GM19324 (cell line): Measurements from ENCODE around the gene NOG.

Experiments
- ATAC-seq: cut with Tn5 transposase; IDR thresholded peaks from one replicate; pipeline ENCODE4 v1.9.1; 2021; ENCODE audit warnings: mild to moderate bottlenecking, moderate library complexity; ENCODE audit not compliant: unreplicated experiment, low FRiP score

Gene NOG

DNA sequence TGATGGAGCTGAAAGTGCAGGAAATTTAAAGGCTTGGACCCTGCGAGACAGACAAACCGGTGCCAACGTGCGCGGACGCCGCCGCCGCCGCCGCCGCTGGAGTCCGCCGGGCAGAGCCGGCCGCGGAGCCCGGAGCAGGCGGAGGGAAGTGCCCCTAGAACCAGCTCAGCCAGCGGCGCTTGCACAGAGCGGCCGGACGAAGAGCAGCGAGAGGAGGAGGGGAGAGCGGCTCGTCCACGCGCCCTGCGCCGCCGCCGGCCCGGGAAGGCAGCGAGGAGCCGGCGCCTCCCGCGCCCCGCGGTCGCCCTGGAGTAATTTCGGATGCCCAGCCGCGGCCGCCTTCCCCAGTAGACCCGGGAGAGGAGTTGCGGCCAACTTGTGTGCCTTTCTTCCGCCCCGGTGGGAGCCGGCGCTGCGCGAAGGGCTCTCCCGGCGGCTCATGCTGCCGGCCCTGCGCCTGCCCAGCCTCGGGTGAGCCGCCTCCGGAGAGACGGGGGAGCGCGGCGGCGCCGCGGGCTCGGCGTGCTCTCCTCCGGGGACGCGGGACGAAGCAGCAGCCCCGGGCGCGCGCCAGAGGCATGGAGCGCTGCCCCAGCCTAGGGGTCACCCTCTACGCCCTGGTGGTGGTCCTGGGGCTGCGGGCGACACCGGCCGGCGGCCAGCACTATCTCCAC lies at the start of gene NOG:
Gene NOG (plus strand): TSS at position 54 of the 674 bp plus-strand sequence. CDS start 525 bp downstream, at position 579.
- no peak for ATAC-seq

DNA sequence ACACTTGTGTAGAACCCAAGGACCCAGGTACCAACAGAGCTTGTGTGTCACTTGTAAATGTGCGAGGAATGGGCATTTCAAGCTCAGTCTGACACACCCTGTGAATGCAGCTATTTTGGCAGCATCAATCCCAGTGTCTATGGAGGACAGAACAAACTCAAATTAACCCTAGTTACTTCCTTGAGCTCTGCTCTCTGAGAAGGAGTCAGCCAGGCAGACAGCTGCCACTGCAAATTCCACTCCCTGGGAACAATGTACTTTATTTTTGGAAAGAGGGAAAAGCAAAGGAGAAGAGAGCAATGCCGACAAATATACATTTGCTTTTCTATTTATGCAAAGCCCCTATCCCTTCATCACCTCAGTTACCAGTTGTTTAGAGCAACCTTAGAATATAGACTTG lies 48.4 kb upstream of the NOG start:
- ATAC-seq = no peak

DNA sequence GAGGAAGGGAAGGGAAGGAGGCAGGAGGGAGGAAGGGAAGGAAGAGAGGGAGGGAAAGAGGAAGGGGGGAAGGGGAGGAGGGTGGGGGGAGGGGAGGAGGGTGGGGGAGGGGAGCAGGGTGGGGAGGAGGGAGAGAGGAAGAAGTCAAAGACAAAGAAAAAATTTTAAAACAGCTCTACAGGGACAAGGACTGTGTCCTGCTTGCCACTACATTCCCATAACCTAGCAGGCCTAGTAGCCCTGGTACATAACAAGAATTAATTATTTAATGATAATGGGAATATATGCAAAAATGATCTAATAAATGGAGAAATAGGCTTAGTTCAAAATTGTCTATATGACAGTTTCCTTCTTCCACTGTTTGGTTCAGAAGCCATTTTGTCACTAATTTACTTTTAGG lies 47.6 kb upstream of the NOG start:
- ATAC-seq = no peak

DNA sequence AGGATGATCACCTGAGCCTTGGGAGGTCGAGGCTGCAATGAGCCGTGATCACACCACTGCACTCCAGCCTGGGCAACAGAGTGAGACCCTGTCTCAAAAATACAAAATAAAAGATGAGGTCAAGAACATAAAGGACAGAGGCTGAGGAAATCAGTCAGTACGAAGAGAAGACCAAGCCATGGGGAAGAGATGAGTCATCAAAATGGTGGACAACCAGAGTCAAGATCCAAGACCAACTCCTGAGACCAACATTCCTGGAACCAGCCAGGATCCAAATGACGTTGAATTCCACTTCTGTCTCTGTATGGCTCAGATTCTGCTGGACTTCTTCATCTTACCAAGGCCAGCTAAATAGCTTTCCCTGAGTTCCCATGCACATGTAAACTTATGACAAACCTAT lies 44.8 kb upstream of the NOG start:
- no peak for ATAC-seq

DNA sequence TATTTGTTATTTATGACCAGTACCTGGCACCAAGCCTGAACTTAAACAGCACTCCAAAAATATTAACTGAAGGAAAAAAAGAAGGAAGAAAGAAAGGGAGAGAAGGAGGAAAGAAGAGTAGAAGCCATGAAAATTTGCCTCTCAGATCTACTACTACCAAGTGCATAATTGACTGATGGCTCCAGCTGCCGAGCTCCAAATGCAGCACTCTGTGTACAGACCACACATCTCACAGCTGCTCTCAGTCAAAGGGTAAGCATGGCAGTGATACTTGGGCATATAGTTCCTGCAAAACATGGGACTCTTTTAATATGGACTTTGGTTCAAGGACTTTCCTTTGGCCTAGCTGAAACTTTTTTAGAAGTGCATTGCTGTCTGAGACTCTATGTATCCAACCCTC lies 44.0 kb upstream of the NOG start:
- ATAC-seq = no peak

DNA sequence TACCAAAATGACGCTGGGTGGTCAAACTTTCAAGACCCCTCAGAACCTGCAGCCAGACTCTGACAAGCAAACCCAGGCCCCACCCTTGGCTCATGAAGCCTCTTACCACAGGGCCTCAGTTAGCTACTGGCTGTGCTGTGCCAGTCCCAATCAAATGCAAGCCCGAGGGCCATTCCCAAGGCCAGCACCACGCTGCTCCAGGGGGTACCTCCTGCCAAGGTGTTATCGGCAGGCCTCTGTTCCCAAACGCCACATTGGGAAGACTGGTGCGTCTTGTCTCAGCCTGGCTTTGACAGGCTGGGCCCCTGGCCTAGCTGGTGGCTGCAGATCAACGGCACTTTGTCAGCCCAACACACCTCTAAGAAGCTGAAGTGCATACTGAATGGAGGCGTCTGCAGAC lies 35.8 kb upstream of the NOG start:
- no peak for ATAC-seq

DNA sequence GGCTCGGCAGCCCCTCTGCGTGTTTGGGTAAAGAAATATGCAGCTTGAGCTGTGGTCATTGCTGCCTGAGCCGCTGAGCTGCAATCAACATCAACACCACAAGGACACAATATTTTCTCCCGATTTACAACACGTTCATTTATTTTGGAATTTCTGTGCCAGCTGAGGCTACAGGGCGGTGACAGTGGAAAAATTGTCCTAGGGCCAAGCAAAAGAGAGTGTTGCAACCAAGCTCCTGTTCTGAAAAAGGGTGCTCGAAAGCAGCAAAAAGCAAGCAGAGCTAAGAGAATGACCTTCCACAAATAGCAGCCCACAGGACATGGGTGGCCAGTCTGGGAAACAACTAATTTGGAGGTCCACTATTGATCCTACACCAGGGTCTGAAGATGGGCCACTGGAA lies 35.4 kb upstream of the NOG start:
- no peak for ATAC-seq

DNA sequence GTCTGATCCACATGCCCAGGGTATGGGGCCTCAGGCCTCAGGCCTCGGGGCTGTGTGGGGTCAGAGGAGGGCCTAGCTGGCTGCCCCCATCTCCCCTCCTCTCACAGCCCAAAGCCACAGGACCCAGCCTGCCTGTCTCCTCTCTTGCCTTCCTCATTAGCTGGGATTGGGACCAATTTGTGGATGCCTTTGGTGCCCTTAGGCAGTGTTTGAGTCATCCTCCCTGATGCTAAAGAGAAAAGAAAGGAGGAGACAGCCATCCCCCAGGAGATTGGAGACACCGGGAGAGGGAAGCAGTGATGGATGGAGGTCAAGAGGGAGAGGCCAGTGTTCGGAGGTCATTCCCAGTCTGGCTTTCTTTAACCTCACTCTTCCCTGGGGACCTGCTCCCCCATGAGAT lies 23.3 kb upstream of the NOG start:
- no peak for ATAC-seq

DNA sequence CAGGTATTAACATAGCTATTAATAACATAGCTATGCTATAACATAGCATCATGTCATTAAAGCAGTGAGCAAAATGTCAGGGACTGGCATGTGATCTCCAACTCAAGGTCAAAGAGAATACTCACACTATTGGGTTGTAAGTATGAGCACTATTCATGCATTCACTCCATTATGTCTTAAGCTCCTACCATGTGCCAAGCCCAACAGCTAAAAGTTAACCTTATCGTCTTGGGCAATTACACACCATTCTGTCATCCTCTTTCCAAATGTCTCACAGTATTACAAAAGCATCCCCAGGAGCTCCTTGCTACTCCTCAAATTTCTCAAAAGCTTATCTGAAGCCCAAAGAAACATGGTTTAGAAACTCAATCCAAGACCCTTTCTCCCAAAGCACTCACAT lies 22.0 kb upstream of the NOG start:
- no peak for ATAC-seq

DNA sequence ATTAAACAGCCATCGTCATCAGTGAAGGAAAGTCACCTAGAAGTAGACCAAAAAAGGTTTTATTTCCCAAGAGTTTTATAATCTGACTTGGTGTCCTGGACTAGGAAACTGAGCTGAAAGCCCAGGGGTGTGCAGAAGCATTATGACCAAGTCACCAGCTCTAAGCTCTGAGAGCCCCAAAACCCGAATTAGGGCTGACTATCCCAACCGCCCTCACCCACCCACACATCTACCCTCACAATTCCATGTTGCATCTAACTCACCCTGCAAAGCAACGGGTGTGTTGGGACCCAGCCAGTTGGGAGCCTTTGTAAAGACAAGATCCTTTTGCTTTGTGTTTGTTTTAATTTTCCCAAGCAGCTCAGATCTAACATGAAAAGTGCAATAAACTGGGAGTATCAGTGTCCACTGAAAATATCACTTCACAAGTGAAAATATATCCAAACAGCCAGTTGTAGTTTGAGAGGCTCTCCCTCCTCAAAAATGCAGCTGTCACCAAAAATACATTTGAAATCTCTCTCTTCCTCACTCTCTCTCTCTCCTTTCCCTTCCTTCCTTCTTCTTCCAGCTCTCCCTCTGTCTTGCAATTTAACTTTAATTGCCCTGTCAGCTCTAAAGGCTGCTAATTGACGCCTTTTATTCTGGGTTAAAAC lies 16.2 kb upstream of the NOG start:
- no peak for ATAC-seq

DNA sequence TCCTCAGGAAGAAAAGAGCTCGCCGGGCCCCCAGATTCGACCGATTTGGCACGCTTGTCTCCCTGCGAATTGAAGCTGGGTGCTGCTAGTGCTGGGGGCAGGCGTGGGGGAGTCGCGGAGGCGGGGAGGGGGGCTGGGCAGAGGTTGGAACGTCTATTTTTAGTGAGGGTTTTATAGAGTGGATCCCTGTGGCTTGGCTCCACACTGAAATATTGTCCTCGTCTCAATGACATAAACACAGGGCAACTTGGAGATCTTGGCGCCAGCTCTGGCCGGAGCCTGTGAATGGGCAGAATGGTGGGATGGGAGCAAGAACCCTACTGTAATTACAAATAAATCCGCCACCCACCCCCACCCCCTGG lies 15.7 kb upstream of the NOG start:
- no peak for ATAC-seq

DNA sequence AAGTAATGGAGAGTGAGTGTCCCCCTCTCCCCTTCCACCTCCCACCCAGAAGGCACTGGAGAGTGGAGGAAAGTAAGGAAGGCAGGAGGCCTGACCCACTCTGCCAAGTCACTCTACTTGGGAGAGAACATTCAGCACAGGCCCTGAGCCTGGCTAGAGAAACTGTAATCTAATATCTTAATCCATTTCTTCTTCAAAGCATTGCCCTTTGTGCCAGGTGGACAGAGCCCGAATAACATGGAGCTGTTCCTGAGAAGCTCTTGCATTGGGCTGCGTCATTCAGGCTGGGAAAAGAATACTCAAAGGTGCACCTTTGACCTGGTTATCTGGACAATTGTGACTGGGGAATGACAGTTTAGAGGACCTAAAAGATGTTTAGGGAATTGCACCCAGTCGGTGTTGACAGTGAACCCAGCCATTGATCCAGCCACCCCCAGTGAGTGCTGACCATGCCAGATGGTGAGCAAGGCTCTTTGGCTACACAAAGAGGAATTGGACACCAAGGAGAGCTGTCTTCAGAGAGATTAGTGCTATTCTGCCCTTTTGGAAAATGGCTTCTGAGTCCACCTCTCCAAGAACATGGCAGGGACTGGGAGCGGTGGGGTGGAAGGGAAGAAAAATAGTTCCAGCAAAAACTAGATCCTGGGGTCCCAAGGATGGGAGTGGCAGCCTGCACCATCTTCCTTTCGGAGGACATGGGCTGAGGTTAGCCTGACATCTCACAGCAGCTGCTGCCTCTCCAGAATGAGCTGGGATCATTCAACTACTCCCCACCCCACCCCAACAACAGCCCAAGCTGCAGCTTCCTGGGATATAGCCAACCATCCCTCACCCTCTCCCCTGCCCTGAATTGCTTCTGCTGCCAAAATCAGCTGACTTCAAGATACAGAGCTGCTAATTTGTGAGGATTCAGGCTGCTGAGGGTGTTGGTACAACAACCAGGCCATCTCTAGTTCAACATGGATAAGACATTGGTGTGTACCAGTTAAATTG lies 11.6 kb upstream of the NOG start:
- no peak for ATAC-seq

DNA sequence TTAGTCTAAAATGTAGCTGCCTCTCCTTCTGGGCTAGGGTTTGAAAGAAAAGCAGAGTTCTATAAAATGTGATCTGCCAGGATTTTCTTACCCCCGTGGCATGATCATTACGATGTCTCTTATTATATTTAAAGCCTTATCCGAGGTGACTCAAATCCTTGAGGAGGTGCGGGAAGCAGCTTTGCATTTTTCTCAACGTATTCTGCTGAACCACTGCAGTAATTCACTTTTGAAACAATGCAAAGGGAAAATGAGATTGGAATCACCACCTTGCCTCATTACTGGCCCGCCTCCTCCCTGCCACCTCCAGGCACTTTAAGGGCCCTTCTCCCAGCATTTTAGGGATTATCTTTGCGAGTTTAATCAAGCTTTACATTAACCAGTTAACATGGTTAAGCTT lies 9.7 kb upstream of the NOG start:
- ATAC-seq = no peak

DNA sequence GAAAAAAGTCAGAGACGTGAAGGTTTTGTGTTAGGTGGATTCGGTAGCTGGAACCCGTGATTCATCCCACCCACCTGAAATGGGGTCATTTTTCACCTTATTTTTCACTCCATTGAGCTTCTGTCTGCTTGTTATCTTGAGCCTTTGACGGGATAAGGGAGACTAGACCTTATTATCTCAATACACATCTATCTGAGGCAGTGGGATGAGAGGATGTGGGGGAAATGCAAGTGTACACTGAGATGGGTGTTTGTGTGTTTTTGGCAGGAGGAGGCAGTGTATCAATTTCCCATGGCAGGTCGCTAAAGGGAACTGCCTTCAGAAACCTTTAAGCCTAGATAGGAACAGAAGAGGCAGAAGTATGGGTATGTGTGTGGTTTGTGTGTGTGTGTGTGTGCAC lies 6.2 kb upstream of the NOG start:
- no peak for ATAC-seq

DNA sequence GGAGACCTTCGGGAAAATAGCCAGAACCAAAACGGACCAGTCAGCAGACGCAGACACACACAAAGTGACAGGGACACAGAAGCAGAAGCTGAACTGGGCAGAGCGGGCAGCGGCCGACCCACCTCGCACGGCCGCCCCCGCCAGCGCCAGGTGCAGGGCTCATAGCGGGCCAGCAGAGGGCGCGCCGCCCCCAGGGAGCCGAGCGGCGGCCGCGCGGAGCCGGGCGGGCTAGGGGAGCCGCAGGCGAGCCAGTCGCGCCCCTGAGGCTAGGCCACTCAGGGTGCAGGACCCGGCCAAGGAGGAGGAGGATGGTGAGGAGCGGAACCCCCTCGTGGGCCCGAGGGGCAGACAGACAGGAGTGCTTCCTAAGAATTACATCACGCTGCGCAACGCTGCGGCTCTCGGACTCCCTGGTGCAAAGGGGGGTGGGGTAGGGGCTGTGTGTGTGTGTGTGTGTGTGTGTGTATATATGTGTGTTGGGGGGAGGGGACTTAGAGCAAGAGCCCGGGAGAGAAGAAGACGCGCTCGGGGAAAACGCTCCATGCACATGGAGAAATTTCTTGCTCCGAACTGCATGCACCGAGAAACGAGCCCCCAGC lies 913 bp upstream of the NOG start:
- no peak for ATAC-seq

DNA sequence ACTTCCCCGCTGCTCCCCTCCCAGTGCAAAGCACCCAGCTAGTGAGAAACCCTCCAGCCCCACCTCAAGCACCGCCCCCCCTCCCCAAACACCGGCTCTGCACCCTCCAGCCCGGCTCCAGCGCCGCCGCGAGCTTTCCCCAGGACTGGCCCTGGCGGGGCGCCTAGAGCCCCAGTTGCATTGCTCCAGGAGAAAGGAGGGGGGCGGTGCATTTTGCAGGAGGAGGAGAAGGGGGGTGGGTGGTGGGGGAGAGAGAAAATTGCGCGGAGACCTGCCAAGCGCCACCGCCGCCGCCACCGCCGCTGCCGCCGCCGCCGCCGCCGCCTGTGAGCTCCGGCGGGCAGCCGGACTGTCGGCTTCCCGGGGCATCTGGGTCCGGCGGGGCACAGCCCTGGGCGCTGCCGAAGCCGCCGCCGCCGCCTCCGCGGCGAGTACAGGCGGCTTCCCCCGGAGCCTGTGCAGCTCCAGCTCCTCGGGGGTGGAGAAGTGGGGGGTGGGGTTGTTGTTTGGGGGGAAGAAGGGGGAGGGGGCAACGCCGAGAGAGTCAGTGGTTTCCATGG lies 333 bp upstream of the NOG start:
- no peak for ATAC-seq

DNA sequence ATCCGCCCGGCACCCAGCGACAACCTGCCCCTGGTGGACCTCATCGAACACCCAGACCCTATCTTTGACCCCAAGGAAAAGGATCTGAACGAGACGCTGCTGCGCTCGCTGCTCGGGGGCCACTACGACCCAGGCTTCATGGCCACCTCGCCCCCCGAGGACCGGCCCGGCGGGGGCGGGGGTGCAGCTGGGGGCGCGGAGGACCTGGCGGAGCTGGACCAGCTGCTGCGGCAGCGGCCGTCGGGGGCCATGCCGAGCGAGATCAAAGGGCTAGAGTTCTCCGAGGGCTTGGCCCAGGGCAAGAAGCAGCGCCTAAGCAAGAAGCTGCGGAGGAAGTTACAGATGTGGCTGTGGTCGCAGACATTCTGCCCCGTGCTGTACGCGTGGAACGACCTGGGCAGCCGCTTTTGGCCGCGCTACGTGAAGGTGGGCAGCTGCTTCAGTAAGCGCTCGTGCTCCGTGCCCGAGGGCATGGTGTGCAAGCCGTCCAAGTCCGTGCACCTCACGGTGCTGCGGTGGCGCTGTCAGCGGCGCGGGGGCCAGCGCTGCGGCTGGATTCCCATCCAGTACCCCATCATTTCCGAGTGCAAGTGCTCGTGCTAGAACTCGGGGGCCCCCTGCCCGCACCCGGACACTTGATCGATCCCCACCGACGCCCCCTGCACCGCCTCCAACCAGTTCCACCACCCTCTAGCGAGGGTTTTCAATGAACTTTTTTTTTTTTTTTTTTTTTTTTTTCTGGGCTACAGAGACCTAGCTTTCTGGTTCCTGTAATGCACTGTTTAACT lies 1.0 kb downstream of the NOG start:
- no peak for ATAC-seq

DNA sequence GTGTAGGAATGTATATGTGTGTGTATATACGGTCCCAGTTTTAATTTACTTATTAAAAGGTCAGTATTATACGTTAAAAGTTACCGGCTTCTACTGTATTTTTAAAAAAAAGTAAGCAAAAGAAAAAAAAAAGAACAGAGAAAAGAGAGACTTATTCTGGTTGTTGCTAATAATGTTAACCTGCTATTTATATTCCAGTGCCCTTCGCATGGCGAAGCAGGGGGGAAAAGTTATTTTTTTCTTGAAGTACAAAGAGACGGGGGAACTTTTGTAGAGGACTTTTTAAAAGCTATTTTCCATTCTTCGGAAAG lies 1.6 kb downstream of the NOG start:
- no peak for ATAC-seq

DNA sequence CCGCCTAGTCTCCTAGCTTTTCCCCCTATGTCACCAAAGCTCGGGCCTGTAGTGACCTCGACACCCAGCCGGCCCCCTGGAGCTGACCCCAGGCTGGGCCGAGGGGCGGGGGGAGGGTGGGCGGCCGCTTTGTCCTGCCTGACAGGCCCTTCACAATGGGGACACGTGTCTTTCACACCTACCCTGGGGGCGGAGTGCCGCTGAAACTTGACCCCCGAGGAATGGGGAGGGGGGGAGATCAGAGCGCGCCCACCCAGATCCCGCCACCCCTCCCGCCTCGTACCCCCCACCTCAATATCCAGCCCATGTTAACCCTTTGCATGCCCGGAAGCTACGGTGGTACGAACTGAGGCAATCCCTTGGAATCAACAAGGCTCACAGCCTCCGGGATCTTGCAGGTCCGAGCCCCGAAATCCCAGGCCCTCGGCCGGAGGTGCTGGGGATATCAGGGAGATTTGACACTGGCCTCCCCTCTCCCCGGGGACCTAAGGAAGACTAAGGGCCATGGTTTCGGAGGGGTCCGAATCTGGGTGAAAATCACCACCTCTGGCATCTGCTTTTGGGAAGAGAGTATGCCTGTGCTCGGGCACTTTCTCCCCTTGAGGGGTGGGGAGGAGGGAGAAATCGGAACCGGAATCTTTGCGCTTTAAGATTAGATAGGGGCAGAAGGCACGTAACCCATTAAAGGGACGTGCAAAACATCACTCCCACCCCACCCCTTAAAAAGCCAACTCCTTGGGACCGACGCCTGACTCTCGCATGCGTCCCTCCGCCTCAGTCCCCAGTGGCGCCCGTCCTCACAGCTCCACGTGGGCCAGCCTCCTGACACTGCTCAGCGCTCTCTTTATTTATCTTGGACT lies 2.6 kb downstream of the NOG start:
- ATAC-seq = no peak
